GM18526 (cell line): Measurements from ENCODE around the gene STAMBPL1.

ENCODE experiments used
- POLR2A ChIP-seq: IDR thresholded peaks from 3 replicates; pipeline ENCODE4 v1.6.1; 2011; ENCODE audit not compliant: insufficient read length; ENCODE audit errors: extremely low read depth

Gene STAMBPL1

GRCh38 chr10:88920986-88921593, 41.0 kb downstream of the STAMBPL1 start:
- no peak for TF ChIP-seq POLR2A

- no peak for TF ChIP-seq POLR2A
Measured at GRCh38 chr10:88922041-88922440, 42.0 kb downstream of the STAMBPL1 start.

- no peak for TF ChIP-seq POLR2A
Measured at GRCh38 chr10:88923520-88923919, 43.5 kb downstream of the STAMBPL1 start.

GRCh38 chr10:88926566-88927415, 46.7 kb downstream of the STAMBPL1 start:
- no peak for TF ChIP-seq POLR2A

GRCh38 chr10:88927416-88927690, 47.3 kb downstream of the STAMBPL1 start:
- TF ChIP-seq POLR2A = no peak

GRCh38 chr10:88928254-88928653, 48.2 kb downstream of the STAMBPL1 start:
- TF ChIP-seq POLR2A = no peak

- TF ChIP-seq POLR2A = no peak
Measured at GRCh38 chr10:88931548-88931947, 51.5 kb downstream of the STAMBPL1 start.

- no peak for TF ChIP-seq POLR2A
Measured at GRCh38 chr10:88932539-88933256, 52.7 kb downstream of the STAMBPL1 start.

- TF ChIP-seq POLR2A = no peak
Measured at GRCh38 chr10:88933564-88933963, 53.5 kb downstream of the STAMBPL1 start.

- no peak for TF ChIP-seq POLR2A
Measured at GRCh38 chr10:88934900-88935672, 55.0 kb downstream of the STAMBPL1 start.

- no peak for TF ChIP-seq POLR2A
Measured at GRCh38 chr10:88936656-88937055, 56.6 kb downstream of the STAMBPL1 start.

- no peak for TF ChIP-seq POLR2A
Measured at GRCh38 chr10:88938039-88938438, 58.0 kb downstream of the STAMBPL1 start.

- TF ChIP-seq POLR2A = no peak
Measured at GRCh38 chr10:88938938-88939337, 58.9 kb downstream of the STAMBPL1 start.

- TF ChIP-seq POLR2A = no peak
Measured at GRCh38 chr10:88941026-88941425, 61.0 kb downstream of the STAMBPL1 start.

GRCh38 chr10:88943778-88944177, 63.7 kb downstream of the STAMBPL1 start:
- TF ChIP-seq POLR2A = no peak
